ENCODE results near the gene RMP24.
A peak's percentile ranks its signal among the peaks of the same experiment; 100 is the strongest.

The RMP24 gene

DNA sequence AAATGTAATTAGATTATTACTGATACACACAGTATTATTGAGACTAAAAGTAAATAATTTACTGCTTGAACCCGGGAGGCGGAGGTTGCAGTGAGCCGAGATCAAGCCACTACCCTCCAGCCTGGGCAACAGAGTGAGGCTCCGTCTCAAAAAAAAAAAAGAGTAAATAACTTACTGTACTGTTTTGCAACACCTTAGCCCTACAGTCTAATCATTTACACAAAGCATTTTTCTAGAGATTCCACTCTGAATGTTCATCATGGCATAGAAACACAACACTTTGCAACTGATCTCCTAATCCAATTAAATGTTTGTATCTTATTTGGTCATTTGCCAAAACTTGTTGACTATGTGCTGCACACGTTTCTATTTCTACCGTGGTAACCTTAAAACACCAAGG lies 23.4 kb upstream of the RMP24 start:
- Histone ChIP-seq H3K27me3 (peaks cover 0 to 13% (median 0%) of the 10 kb centered on the region in 4 donors), H3K4me3 (peak overlapping the region in 1 of 4 donors; percentile 81), H3K27ac (no peak overlapping the region), H3K9me3 (peaks cover 0 to 5% (median 0%) of the 10 kb centered on the region in 3 donors), H3K4me1 (peaks cover 0 to 10% (median 3%) of the 10 kb centered on the region in 3 donors), H3K36me3 (no peaks in the 10 kb centered on the region)
- intact Hi-C loops (cut with DNase I): no loop called here
- no peak for DNase-seq
- 66 to 67% methylated on average over 6 of the region's 6 CpGs for WGBS, 2 donors
- TF ChIP-seq POLR2A (IDR thresholded peaks at IDR 0.05): no peak
- TF ChIP-seq, protein P1, sequence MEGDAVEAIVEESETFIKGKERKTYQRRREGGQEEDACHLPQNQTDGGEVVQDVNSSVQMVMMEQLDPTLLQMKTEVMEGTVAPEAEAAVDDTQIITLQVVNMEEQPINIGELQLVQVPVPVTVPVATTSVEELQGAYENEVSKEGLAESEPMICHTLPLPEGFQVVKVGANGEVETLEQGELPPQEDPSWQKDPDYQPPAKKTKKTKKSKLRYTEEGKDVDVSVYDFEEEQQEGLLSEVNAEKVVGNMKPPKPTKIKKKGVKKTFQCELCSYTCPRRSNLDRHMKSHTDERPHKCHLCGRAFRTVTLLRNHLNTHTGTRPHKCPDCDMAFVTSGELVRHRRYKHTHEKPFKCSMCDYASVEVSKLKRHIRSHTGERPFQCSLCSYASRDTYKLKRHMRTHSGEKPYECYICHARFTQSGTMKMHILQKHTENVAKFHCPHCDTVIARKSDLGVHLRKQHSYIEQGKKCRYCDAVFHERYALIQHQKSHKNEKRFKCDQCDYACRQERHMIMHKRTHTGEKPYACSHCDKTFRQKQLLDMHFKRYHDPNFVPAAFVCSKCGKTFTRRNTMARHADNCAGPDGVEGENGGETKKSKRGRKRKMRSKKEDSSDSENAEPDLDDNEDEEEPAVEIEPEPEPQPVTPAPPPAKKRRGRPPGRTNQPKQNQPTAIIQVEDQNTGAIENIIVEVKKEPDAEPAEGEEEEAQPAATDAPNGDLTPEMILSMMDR (IDR thresholded peaks at IDR 0.05): no peak

DNA sequence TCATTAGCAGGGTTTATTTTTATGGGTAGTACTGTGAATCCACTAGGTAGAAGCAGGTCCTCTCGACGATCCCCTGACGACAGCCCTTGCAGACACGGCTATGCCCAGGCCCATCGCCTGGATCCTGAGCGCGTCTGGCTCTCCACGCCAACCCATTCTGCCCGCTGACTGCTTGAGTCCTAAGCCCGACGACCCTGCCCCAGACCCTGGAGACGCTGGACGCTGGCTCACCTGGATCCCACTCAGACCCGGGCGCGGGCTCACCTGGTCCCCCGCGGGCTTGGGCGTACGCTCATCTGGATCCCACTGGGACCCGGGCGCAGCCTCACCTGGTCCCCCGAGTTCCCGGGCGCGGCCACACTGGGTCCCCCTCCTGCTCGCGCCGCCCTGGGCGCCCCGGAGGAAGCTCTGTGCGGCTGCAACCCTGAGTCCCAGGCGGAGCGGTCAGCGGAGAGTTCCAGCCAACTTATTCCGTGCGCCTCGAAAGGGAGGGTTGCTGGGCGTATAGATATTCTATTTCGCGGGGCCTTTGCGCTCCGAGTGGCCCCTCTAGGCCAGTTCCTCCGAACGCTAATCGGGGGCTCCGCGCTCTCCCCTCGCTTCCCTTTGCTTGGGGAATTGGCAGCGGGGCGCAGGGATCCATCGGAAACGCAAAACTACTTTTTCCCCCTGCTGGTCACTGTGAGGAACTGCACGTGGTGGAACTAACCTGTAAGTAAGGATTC lies 22.4 kb upstream of the RMP24 start:
- 7 to 20% methylated on average over 13 to 16 of the region's 54 CpGs for WGBS, 2 donors
- TF ChIP-seq, protein P1 (IDR thresholded peaks at IDR 0.05): peak; percentile 89 to 98 (median 92)
- TF ChIP-seq POLR2A (IDR thresholded peaks at IDR 0.05): no peak
- intact Hi-C loops (cut with DNase I): loop anchor here (5.0 kb wide), 1 partner anchor 193 kb away; no protein-coding TSS in a partner anchor
- peaks cover 0 to 10% (median 3%) of the 10 kb centered on the region in 3 donors for H3K4me1 ChIP-seq
- H3K36me3 ChIP-seq: no peaks in the 10 kb centered on the region
- peak overlapping the region; percentile 43 to 81 (median 56) for H3K4me3 ChIP-seq
- H3K27ac ChIP-seq: peak overlapping the region in 1 of 4 donors; percentile 60
- DNase-seq: no peak
- H3K27me3 ChIP-seq: peaks cover 0 to 13% (median 0%) of the 10 kb centered on the region in 4 donors
- peaks cover 0 to 5% (median 0%) of the 10 kb centered on the region in 3 donors for H3K9me3 ChIP-seq

DNA sequence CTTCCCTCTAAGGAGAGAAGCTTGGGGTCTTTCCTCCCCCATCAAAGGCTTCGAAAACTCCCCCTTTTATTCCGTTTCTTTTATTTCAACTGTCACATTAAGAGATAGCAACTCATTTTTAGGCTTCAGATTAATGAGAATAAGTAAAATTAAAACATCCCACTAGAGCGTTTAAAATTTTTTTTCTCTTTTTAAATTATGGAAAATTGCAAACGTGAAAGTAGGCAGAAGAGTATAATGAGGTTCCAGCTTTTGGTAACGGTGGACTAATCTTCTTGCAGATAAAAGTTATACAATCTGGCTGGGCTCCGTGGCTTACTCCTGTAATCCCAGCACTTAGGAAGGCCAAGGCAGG lies 21.9 kb upstream of the RMP24 start:
- peaks cover 0 to 5% (median 0%) of the 10 kb centered on the region in 3 donors for H3K9me3 ChIP-seq
- H3K27me3 ChIP-seq: peaks cover 0 to 13% (median 0%) of the 10 kb centered on the region in 4 donors
- intact Hi-C loops (cut with DNase I): loop anchor here (5.0 kb wide), 1 partner anchor 193 kb away; no protein-coding TSS in a partner anchor
- no peak for TF ChIP-seq POLR2A (IDR thresholded peaks at IDR 0.05)
- TF ChIP-seq, protein P1 (IDR thresholded peaks at IDR 0.05): no peak
- H3K27ac ChIP-seq: no peak overlapping the region
- no peak for DNase-seq
- peak overlapping the region in 3 of 4 donors; percentile 55 to 81 (median 56) for H3K4me3 ChIP-seq
- H3K4me1 ChIP-seq: peaks cover 0 to 10% (median 3%) of the 10 kb centered on the region in 3 donors
- WGBS, 2 donors: 9 to 10% methylated on average over 6 of the region's 6 CpGs
- H3K36me3 ChIP-seq: no peaks in the 10 kb centered on the region

DNA sequence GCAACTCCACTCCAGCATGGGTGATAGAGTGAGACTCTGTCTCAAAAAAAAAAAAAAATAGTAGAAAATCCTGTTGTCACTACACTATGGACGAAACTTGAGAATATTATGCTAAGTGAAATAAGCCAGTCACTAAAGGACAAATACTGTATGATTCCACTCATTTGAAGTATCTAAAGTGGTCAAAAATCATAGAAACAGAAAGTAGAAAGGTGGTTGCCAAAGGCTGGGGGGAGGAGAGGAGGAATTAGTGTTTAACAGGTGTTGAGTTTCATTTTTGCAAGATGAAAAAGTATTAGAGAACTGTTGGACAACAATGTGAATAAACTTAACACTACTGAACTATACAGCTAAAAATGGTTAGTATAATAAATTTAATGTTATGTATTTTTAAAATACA lies 18.8 kb upstream of the RMP24 start:
- TF ChIP-seq, protein P1 (IDR thresholded peaks at IDR 0.05): no peak
- no peak for TF ChIP-seq POLR2A (IDR thresholded peaks at IDR 0.05)
- no peak for DNase-seq
- H3K27me3 ChIP-seq: peaks cover 0 to 27% (median 0%) of the 10 kb centered on the region in 4 donors
- whole genome bisulfite sequencing, 2 donors: 82 to 85% methylated on average over 1 of the region's 1 CpG
- H3K9me3 ChIP-seq: peaks cover 0 to 5% (median 0%) of the 10 kb centered on the region in 3 donors
- peaks cover 0 to 10% (median 3%) of the 10 kb centered on the region in 3 donors for H3K4me1 ChIP-seq
- no peak overlapping the region for H3K4me3 ChIP-seq
- no peaks in the 10 kb centered on the region for H3K36me3 ChIP-seq
- H3K27ac ChIP-seq: no peak overlapping the region
- intact Hi-C loops (cut with DNase I): loop anchor here (5.0 kb wide), 1 partner anchor 196 kb away; no protein-coding TSS in a partner anchor

DNA sequence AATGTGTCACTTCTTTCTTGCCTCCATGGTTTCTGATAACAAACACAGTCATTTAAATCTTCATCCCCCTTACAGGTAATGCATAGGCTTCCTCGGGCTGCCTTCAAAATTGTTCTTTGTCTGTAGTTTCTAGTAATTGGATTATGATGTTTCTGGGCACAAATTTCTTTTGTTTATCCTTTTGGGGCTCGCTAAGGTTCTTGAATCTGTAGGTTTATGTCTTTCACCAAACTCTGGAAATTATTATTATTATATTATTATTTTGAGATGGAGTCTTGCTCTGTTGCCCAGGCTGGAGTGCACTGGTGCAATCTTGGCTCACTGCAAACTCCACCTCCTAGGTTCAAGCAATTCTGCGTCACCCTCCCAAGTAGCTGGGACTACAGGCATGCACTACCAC lies 16.3 kb upstream of the RMP24 start:
- Histone ChIP-seq H3K9me3 (peaks cover 0 to 5% (median 0%) of the 10 kb centered on the region in 3 donors), H3K36me3 (no peaks in the 10 kb centered on the region), H3K27me3 (peaks cover 0 to 18% (median 0%) of the 10 kb centered on the region in 4 donors), H3K27ac (no peak overlapping the region), H3K4me1 (no peaks in the 10 kb centered on the region), H3K4me3 (no peak overlapping the region)
- intact Hi-C loops (cut with DNase I): no loop called here
- 83 to 84% methylated on average over 3 of the region's 3 CpGs for WGBS, 2 donors
- no peak for DNase-seq
- TF ChIP-seq, protein P1 (IDR thresholded peaks at IDR 0.05): no peak
- TF ChIP-seq POLR2A (IDR thresholded peaks at IDR 0.05): no peak
